ENCODE measurements around the gene GRIA3.
"Not testable (repeated sequence)": the region's sequence is repeated elsewhere in the genome, so short reads cannot be mapped to it uniquely, and the experiment has no call there.

The GRIA3 gene

DNA sequence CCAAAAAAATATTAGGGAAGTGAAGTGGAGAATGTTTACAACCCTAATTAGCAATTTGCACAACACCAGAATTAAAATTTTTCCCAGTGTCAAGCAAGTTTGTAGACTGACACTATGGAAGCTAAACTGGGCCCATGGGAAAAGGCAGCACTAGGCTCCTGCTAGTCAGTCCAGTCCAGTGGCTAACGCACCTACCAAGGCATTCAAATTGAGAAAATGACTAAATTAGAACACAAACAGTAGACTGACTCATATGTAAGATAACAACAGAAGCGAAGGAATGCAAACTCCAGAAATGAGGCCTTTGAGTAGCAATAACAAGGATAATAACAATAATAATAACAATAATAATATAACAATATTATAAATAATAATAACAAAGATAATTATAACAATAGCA is 90.7 kb downstream of the GRIA3 start:
- DNase-seq (ENCODE audit: low spot score) = no peak

GRCh38 chrX:123277347-123277746 is 93.3 kb downstream of the GRIA3 start:
- no peak for DNase-seq (ENCODE audit: low spot score)

- no peak for DNase-seq (ENCODE audit: low spot score)
Observed at GRCh38 chrX:123277821-123278220, 93.7 kb downstream of the GRIA3 start.

DNA sequence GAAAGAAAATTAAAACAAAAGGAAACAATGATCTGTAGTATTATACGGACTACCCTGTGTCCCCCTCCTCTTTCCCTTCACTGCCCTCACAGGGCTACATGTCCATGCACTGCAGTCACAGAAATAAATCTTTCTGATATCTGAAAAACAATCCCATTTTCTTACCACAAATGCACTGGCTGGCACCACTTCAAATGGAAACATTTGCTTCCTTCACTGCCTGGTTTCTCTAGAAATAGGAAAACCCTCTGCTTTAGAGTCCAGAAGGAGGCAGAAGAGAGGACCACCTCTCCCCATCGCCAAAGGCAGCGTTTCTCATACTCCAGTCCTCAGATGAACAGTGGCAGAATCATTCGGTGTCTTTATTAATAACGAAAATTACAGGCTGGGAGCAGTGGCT is 98.2 kb downstream of the GRIA3 start:
- DNase-seq (ENCODE audit: low spot score) = no peak

DNA sequence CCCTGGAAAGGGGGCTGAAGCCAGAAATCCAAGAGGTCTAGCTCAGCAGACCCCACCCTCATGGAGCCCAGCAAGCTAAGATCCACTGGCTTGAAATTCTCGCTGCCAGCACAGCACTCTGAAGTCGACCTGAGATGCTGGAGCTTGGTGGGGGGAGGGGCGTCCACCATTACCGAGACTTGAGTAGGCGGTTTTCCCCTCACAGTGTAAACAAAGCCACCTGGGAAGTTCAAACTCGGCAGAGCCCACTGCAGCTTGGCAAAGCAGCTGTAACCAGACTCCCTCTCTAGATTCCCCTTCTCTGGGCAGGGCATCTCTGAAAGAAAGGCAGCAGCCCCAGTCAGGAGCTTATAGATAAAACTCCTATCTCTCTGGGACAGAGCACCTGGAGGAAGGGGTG is 99.3 kb downstream of the GRIA3 start:
- not testable (repeated sequence) for DNase-seq (ENCODE audit: low spot score)

DNA sequence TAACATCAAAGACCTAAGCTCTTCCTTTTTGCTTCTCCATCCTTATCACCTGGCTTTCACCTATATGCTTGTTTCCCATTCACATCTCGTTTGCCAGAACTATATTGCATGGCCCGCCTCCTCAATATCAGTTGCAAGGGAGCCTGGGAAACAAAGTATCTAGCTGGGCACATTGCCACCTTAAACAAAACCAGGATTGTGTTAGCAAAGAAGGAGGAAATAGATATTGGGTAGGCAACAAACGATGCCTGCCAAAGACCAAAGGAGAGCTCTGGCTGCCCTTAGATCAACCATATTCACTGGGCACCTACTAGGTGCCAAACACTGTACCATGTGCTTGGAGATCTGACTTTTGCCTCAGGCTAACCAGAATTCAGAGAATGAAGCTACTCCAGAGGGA is 107.5 kb downstream of the GRIA3 start:
- no peak for DNase-seq (ENCODE audit: low spot score)

GRCh38 chrX:123298026-123298425 is 113.9 kb downstream of the GRIA3 start:
- no peak for DNase-seq (ENCODE audit: low spot score)

DNA sequence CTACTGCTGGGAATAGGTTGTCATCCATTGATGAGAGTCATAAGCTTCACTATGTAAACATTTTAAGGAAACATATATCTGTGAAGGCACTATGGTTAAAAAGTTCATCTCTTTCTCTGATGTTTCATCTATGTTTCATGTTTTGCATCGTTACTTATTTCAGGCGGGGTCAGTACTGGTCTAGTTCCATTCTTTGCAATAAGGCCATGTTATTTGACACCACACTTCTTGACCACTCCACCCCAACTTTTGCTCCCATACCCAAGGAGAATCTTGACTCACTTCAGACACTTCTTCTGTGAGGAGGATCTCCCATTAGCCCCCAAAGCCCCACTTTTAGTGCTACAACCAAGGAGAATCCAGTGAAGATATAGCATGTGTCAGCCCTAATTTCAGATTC is 119.4 kb downstream of the GRIA3 start:
- DNase-seq (ENCODE audit: low spot score) = no peak

GRCh38 chrX:123308658-123309057 is 124.6 kb downstream of the GRIA3 start:
- DNase-seq (ENCODE audit: low spot score) = no peak

DNA sequence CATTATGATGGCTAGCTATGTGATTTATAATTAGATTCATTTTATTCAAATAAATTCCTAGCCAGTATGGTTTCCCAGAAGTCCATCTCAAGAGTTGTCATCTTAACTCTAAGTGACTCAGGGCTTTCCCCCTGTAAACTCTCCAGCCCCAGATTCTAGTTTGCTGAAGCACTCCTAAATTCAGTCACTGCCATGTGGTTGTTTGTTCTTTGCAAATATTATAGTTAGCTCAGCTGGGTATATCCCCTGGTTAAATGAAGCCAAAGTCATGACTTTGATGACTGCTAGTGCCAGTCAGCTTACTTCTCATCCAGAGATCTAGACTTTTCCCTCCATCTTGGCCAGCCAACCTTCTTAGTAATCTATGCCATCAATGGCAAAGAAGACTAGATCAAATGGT is 126.0 kb downstream of the GRIA3 start:
- DNase-seq (ENCODE audit: low spot score) = no peak

DNA sequence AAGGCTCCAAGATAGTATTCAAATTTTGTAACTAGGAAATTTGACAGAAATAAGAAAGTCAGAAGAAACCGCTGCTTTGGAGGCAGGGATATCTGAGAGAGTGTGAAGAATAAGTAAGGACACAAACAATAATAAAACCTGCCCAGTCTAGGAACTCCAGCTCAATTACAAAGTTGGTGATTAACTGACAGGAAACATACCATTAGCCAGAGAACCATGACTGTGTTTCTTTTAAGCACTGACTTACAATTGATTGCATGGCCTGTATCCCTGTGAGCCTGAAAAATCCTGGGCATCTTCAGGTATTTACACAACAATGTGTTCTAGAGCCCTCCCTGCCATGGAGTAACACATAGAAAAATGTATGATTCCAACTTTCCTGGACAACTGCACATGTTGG is 127.4 kb downstream of the GRIA3 start:
- DNase-seq (ENCODE audit: low spot score) = no peak

- DNase-seq (ENCODE audit: low spot score) = no peak
Observed at GRCh38 chrX:123313486-123313885, 129.4 kb downstream of the GRIA3 start.

DNA sequence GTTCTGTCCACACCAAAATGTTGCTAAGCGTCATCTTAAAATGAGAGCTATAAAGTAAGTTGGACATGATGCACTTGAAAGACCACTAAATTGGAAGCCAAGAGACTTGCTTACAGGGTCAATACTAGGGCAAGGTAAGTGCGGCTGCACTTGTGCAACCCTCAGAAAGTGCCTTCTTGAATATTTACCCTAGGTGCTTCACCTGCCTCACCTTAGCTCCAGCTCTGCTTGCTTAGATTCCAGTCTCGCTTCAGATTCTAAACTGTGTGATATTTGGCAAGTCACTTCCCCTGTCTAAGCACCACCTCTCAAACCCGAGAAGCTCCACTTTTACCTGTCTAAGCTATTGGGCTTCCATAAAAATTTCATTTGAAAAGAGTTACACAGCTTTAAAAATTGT is 136.5 kb downstream of the GRIA3 start:
- no peak for DNase-seq (ENCODE audit: low spot score)

DNA sequence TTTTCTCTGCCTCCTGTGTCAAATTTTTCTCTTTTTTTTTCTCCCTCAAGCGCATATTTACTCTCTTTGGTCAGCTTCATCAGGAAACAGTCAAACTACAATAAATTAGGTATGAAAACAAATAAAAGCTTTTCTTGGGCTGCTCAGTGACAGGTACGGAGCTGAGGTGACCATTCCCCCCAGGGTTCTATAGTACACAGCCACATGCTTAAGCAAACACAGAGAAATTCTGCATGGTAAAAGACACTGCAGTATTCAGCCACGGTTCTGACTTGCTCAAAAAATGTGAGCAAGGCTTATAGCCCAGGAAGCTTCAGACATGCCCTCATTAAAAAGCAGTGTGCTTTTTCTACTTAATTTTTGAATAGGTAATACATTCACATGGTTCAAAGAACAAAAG is 138.5 kb downstream of the GRIA3 start:
- no peak for DNase-seq (ENCODE audit: low spot score)

GRCh38 chrX:123324625-123325024 is 140.5 kb downstream of the GRIA3 start:
- DNase-seq (ENCODE audit: low spot score) = no peak

DNA sequence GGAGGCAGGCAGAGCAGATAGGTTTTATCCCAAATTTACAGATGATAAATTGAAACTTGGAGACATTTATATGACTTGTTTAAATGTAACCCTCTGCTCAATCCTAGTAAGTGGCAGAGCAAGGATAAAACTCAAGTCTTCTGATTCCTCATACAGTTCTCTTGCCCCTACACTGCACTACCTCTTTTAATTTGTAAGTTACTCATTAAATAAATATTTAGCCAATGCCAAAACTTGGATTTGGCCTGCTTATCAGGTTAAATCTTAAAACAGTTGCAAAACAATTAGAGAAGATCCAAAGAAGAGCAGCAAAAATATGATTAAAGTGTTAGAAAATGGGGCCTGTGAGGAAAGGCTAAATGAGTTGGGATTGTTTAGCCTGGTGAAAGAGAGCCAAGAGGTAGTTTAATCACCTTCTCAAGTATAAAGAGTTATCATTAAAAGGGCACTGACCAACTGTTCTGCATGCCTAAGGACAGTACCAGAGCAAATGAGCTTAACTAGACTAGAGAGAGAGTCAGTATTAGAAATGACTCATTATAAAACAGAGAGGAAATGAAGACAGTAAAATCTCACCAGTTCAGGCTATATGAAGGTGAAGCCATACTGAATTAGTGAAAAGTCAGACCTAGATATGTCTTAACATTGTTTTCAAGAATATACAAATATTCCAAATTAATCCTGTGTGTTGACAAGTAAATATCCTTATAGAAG is 146.3 kb downstream of the GRIA3 start:
- no peak for DNase-seq (ENCODE audit: low spot score)

GRCh38 chrX:123331349-123331748 is 147.3 kb downstream of the GRIA3 start:
- DNase-seq (ENCODE audit: low spot score) = no peak

- no peak for DNase-seq (ENCODE audit: low spot score)
Observed at GRCh38 chrX:123331859-123332258, 147.8 kb downstream of the GRIA3 start.

DNA sequence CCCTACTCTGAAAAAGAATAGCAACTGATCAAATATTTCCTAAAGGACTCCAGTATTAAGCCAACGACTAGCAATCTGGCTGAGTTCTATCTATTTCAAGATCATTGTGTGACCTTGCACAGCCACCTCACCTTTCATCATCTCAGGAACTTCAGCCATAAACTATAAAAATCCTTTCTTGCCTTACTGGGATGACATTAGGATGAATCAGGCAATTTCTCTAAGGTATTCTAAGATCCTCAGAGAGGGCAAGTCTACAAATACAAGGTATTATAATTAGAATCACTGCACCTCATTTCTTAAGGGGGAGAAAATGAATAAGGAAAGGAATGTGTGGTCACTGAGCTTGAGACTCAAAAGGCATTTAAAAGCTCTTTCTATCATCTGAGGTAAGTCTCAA is 152.6 kb downstream of the GRIA3 start:
- DNase-seq (ENCODE audit: low spot score) = no peak

- no peak for DNase-seq (ENCODE audit: low spot score)
Observed at GRCh38 chrX:123337886-123338639, 154.0 kb downstream of the GRIA3 start.

GRCh38 chrX:123339221-123339905 is 155.3 kb downstream of the GRIA3 start:
- no peak for DNase-seq (ENCODE audit: low spot score)

DNA sequence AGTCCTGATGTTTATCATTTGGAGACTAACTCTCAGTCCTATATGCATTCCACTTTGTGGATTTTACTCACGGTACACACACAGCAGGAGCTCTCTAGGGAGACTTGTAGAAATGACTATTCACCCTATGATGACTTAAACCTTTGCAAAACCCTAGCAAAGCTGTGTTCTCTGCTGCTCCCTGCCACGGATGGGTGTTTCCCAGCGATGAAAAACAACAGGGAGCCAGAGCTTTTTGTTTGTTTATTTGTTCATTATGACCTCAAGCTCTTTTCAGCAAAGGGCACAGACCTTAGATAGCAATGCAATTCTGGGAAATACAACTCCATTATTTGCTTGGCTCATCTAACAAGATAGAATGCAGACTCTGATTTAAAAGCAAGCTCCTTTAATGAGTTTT is 156.6 kb downstream of the GRIA3 start:
- DNase-seq (ENCODE audit: low spot score) = no peak

GRCh38 chrX:123348468-123348867 is 164.4 kb downstream of the GRIA3 start:
- DNase-seq (ENCODE audit: low spot score) = no peak

All from SW480 (cell line).